GM10248 (cell line): ENCODE measurements around the gene MAP3K2.

ENCODE experiments used
- CTCF ChIA-PET: fragments of 300-600 bp; sonication (Branson Sonifier 250); formaldehyde crosslinking; extraction: SDS; loops from one replicate; lab custom pipeline; 2021; ENCODE audit warnings: antibody characterized with exemption; lab: Yijun Ruan, JAX
- POLR2A ChIA-PET: fragments of 350-650 bp; sonication (Branson Sonifier 250); formaldehyde crosslinking; extraction: SDS; loops from one replicate; lab custom pipeline; 2020; ENCODE audit warnings: antibody characterized with exemption; lab: Yijun Ruan, JAX
- DNase-seq: peaks from one replicate; pipeline ENCODE4 v3.0.0; 2012; ENCODE audit errors: extremely low spot score
- TF ChIP-seq, protein P1 (sequence below): IDR thresholded peaks from 2 replicates; pipeline ENCODE4 v1.5.1; 2012; ENCODE audit warnings: mild to moderate bottlenecking, low read depth; ENCODE audit errors: extremely low read depth, missing control alignments, control extremely low read depth

MAP3K2 gene

DNA sequence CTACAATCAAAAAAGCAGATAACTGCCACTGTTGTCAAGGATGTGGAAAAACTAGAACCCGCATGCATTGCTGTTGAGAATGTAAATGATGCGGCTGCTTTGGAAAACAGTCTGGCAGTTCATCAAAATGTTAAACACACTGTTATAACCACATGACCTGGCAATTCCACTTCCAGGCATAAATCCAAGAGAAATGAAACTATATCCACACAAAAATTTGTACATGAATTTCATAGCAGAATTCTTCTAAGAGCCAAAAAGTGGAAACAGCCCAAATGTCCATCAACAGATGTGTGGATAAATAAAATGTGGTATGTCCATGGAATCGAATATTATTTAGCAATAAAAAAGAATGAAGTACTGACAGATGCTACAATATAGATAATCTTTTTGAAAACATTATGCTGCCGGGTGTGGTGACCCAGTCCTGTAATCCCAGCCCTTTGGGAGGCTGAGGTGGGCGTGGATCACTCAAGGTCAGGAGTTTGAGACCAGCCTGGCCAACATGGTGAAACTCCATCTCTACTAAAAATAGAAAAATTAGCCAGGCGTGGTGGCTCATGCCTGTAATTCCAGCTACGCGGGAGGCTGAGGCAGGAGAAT is 125.9 kb downstream of the MAP3K2 start:
- ChIA-PET POLR2A (no interaction called here), CTCF (no interaction called here)
- TF ChIP-seq, protein P1, sequence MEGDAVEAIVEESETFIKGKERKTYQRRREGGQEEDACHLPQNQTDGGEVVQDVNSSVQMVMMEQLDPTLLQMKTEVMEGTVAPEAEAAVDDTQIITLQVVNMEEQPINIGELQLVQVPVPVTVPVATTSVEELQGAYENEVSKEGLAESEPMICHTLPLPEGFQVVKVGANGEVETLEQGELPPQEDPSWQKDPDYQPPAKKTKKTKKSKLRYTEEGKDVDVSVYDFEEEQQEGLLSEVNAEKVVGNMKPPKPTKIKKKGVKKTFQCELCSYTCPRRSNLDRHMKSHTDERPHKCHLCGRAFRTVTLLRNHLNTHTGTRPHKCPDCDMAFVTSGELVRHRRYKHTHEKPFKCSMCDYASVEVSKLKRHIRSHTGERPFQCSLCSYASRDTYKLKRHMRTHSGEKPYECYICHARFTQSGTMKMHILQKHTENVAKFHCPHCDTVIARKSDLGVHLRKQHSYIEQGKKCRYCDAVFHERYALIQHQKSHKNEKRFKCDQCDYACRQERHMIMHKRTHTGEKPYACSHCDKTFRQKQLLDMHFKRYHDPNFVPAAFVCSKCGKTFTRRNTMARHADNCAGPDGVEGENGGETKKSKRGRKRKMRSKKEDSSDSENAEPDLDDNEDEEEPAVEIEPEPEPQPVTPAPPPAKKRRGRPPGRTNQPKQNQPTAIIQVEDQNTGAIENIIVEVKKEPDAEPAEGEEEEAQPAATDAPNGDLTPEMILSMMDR: no peak
- DNase-seq: no peak

GRCh38 chr2:127259355-127259754 is 128.4 kb downstream of the MAP3K2 start:
- POLR2A ChIA-PET: no interaction called here
- DNase-seq: no peak
- TF ChIP-seq, protein P1: no peak
- CTCF ChIA-PET: interaction anchor here (1.4 kb wide), 1 partner anchor 53 kb away, joined by 3 read pairs; no protein-coding TSS in a partner anchor

DNA sequence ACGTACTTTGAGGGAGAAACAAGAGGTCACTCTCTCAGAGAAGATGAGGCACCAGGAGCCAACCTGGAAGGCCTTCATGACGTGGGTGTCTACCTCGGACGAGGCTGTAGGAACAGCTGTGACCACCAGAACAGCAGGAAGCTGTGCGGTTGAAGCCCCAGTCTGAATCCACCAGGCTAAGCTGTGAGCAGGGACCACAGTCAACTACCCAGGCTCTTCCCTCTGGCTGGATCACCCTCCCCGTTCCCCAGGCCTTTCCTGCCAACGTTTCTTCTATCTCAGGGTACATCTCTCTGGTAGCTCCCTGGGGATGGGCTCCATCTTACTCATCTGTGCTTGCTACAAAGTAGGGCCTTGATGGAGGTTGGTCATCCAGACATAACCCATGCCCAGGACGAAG is 130.9 kb downstream of the MAP3K2 start:
- DNase-seq: no peak
- ChIA-PET POLR2A (interaction anchor here (0.7 kb wide), 1 partner anchor 345 kb away, joined by 3 read pairs; no protein-coding TSS in a partner anchor), CTCF (interaction anchor here (0.9 kb wide), 1 partner anchor 222 kb away, joined by 3 read pairs; no protein-coding TSS in a partner anchor)
- TF ChIP-seq, protein P1: no peak

GRCh38 chr2:127256381-127256780 is 131.4 kb downstream of the MAP3K2 start:
- ChIA-PET POLR2A (interaction anchor here (0.7 kb wide), 1 partner anchor 346 kb away, joined by 3 read pairs; no protein-coding TSS in a partner anchor), CTCF (interaction anchor here (0.9 kb wide), 1 partner anchor 223 kb away, joined by 3 read pairs; no protein-coding TSS in a partner anchor)
- TF ChIP-seq, protein P1: no peak
- DNase-seq: no peak

GRCh38 chr2:127255721-127256120 is 132.1 kb downstream of the MAP3K2 start:
- no peak for DNase-seq
- ChIA-PET CTCF (no interaction called here), POLR2A (no interaction called here)
- TF ChIP-seq, protein P1: no peak

- POLR2A ChIA-PET: no interaction called here
- CTCF ChIA-PET: no interaction called here
- DNase-seq: no peak
- TF ChIP-seq, protein P1: no peak
These were observed 132.6 kb downstream of the MAP3K2 start for GRCh38 chr2:127255146-127255545.
